ENCODE measurements around the gene NDUFS1. TPM values are rescaled to one million over a fixed set of nuclear protein-coding genes. Genes with fewer than 3 reads are reported as not detected.
"Not testable (repeated sequence)": the region's sequence is repeated elsewhere in the genome, so short reads cannot be mapped to it uniquely, and the experiment has no call there.

NDUFS1 gene
- total RNA-seq, 4 donors from 2014 or later = 83.5 to 101 (median 90.9) TPM

GRCh38 chr2:206108713-206109112, 50.5 kb downstream of the NDUFS1 start:
- no peak for DNase-seq (ENCODE audit: extremely low spot score)
- no peak for TF ChIP-seq CTCF (IDR thresholded peaks at IDR 0.05)
- TF ChIP-seq POLR2AphosphoS5 (IDR thresholded peaks at IDR 0.05) = no peak
- no peak for TF ChIP-seq EP300 (IDR thresholded peaks at IDR 0.05)
- no peak for TF ChIP-seq POLR2A (IDR thresholded peaks at IDR 0.05; ENCODE audit: low read depth)
- Histone ChIP-seq H3K9me3 (no peaks in the 10 kb centered on the region), H3K36me3 (peaks cover 0 to 37% (median 7%) of the 10 kb centered on the region in 4 donors), H3K4me3 (no peak overlapping the region), H3K27me3 (no peaks in the 10 kb centered on the region), H3K27ac (replicated peaks in 1 of 4) (no peak overlapping the region), H3K4me1 (no peaks in the 10 kb centered on the region)
- intact Hi-C loops (cut with DNase I) = no loop called here
- WGBS = 75% methylated on average over 7 of the region's 7 CpGs

- H3K9me3 ChIP-seq = no peaks in the 10 kb centered on the region
- no peaks in the 10 kb centered on the region for H3K27me3 ChIP-seq
- no peak overlapping the region for H3K27ac ChIP-seq (replicated peaks in 1 of 4)
- no peak for DNase-seq (ENCODE audit: extremely low spot score)
- 97% methylated on average over 5 of the region's 5 CpGs for WGBS
- H3K4me1 ChIP-seq = no peaks in the 10 kb centered on the region
- intact Hi-C loops (cut with DNase I) = no loop called here
- H3K36me3 ChIP-seq = peaks cover 0 to 32% (median 0%) of the 10 kb centered on the region in 4 donors
- H3K4me3 ChIP-seq = no peak overlapping the region
- TF ChIP-seq POLR2AphosphoS5 (IDR thresholded peaks at IDR 0.05) (no peak), POLR2A (IDR thresholded peaks at IDR 0.05; ENCODE audit: low read depth) (no peak), EP300 (IDR thresholded peaks at IDR 0.05) (no peak), CTCF (IDR thresholded peaks at IDR 0.05) (no peak)
Observed at GRCh38 chr2:206105541-206105940, 53.7 kb downstream of the NDUFS1 start.

- Histone ChIP-seq H3K4me3 (no peak overlapping the region), H3K27ac (replicated peaks in 1 of 4) (no peak overlapping the region), H3K4me1 (no peaks in the 10 kb centered on the region), H3K27me3 (no peaks in the 10 kb centered on the region), H3K36me3 (peaks cover 0 to 32% (median 0%) of the 10 kb centered on the region in 4 donors), H3K9me3 (no peaks in the 10 kb centered on the region)
- intact Hi-C loops (cut with DNase I) = no loop called here
- 96% methylated on average over 4 of the region's 4 CpGs for WGBS
- no peak for TF ChIP-seq POLR2A (IDR thresholded peaks at IDR 0.05; ENCODE audit: low read depth)
- TF ChIP-seq CTCF (IDR thresholded peaks at IDR 0.05) = no peak
- no peak for TF ChIP-seq EP300 (IDR thresholded peaks at IDR 0.05)
- TF ChIP-seq POLR2AphosphoS5 (IDR thresholded peaks at IDR 0.05) = no peak
- no peak for DNase-seq (ENCODE audit: extremely low spot score)
Observed at GRCh38 chr2:206105038-206105437, 54.2 kb downstream of the NDUFS1 start.

GRCh38 chr2:206098872-206099271, 60.4 kb downstream of the NDUFS1 start:
- WGBS = 96% methylated on average over 19 of the region's 19 CpGs
- peaks cover 0 to 18% (median 0%) of the 10 kb centered on the region in 4 donors for H3K36me3 ChIP-seq
- H3K9me3 ChIP-seq; DNase-seq (ENCODE audit: extremely low spot score); H3K4me3 ChIP-seq; H3K27me3 ChIP-seq; intact Hi-C loops (cut with DNase I); H3K27ac ChIP-seq (replicated peaks in 1 of 4); H3K4me1 ChIP-seq: not testable (repeated sequence)

GRCh38 chr2:206098471-206098870, 60.8 kb downstream of the NDUFS1 start:
- WGBS = 90% methylated on average over 9 of the region's 9 CpGs
- Histone ChIP-seq H3K27me3 (no peaks in the 10 kb centered on the region), H3K4me3 (no peak overlapping the region)

More at GRCh38 chr2:206098471-206098870, 60.8 kb downstream of the NDUFS1 start:
- no peaks in the 10 kb centered on the region for H3K9me3 ChIP-seq
- no peak for TF ChIP-seq POLR2AphosphoS5 (IDR thresholded peaks at IDR 0.05)
- TF ChIP-seq CTCF (IDR thresholded peaks at IDR 0.05) = no peak
- no peak for TF ChIP-seq POLR2A (IDR thresholded peaks at IDR 0.05; ENCODE audit: low read depth)
- TF ChIP-seq EP300 (IDR thresholded peaks at IDR 0.05) = no peak
- H3K36me3 ChIP-seq = peaks cover 0 to 18% (median 0%) of the 10 kb centered on the region in 4 donors
- no peak overlapping the region for H3K27ac ChIP-seq (replicated peaks in 1 of 4)
- no peaks in the 10 kb centered on the region for H3K4me1 ChIP-seq
- DNase-seq (ENCODE audit: extremely low spot score) = no peak
- intact Hi-C loops (cut with DNase I) = no loop called here

All from esophagus muscularis mucosa (tissue), 4 donors.